GM19240 (cell line): ENCODE data around the gene LMNA.

Source experiments
- DNase-seq: peaks from one replicate; pipeline ENCODE4 v3.0.0; 2011; ENCODE audit warnings: low spot score; ENCODE audit not compliant: insufficient read length

LMNA gene

DNA sequence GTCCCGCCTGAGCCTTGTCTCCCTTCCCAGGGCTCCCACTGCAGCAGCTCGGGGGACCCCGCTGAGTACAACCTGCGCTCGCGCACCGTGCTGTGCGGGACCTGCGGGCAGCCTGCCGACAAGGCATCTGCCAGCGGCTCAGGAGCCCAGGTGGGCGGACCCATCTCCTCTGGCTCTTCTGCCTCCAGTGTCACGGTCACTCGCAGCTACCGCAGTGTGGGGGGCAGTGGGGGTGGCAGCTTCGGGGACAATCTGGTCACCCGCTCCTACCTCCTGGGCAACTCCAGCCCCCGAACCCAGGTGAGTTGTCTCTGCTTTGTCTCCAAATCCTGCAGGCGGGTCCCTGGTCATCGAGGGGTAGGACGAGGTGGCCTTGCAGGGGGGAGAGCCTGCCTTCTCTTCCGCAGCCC, 24.0 kb downstream of the LMNA start:
- DNase-seq = no peak

DNA sequence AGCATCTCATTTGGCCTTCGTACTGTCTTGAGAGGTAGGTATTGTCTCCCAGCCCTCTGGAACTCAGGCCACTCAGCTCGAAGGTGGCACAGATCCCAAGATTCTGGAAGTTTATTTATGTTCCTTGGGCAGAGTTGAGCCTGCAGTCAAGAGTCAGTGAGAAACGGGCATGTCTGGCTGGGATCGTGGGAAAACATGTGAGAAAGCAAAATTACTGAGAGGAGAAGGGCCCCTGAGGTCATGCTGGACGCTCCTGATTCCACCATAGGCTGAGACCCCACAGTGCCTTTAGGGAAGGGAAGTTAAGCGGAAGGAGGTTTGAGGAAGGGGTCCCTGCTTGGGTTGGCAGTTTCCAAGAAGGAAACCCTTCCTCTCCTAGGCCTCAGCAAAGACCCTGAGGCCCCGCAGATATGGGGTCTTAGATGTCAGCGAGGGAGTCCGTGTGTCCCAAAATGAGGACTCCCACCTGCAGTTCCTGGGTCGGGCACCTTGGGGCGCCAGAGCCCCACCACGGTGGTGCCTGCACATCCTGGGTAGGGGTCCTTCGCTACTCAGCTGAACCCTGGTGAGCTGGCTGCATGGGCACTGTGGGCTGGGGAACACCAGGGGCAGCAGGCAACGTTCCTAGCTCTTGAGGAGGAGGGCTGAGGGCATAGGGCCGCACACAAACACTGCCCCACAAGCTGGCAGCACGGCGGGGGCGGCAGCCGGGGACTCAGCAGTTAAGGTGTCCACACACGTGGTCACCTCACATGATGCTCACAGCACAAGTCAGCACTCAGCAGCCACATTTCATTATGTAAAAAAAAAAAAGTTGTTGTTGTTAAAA, 26.6 kb downstream of the LMNA start:
- no peak for DNase-seq

DNA sequence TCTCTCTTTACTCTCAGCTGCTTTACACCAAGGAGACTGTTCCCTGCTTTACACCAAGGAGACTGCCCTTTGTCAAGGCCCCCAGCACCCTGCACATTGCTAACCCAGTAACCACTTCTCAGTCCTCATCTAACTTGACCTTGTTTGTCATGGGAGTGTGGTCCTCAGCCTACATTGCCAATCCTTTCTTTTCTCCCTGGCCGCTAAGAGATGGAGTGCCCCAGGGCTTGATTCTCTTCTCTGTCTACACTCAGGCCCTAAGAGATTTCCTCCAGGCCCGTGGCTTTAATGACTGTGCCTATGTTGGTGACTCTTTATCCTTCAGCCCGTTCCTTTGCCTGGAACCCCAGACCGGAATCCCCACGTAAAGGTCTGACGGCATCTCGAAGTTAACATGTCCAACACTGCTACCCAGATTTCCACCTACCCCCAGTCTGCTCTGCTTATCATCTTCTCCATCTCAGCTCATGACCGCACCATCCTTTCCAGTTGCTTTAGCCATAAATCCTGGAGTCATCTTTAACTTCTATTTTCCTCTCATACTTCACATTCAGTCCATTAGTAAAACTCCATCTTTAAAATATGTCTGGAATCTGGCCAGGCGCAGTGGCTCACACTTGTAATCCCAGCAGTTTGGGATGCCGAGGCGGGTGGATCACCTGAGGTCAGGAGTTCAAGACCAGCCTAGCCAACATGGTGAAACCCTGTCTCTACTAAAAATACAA, 29.4 kb downstream of the LMNA start:
- no peak for DNase-seq

DNA sequence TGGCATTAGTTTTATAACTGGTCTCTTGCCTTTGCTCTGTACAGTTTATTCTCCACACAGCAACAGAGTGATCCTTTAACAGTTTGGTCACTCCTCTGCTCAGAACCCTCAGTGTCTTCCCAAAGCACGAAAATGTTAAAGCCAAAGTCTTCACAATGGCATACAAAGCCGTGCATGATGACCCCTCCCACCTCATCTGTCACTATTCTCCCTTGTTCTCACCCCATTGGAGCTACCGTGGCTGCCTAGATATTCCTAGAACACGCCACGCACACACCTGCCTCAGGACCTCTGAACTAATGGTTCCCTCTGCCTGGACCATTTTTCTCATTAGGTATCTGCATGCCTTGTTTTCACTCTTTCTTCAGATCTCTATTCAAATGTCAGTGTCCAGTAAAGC, 30.2 kb downstream of the LMNA start:
- no peak for DNase-seq

DNA sequence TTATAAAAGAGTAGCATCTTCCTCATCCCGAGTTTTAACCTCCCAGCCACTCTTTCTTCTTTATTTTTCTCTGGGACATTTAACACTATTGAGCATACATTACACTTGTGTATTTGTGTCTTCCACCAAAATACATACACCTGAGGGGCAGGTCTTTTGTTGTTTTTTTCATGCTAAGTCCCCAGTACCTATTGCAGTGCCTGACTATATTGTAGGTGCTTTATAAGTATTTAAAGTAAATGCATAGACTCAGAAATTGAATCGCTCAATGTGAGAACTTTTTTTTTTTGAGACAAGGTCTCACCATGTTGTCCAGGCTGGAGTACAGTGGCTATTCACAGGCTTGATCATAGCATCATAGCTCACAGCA, 31.1 kb downstream of the LMNA start:
- no peak for DNase-seq

DNA sequence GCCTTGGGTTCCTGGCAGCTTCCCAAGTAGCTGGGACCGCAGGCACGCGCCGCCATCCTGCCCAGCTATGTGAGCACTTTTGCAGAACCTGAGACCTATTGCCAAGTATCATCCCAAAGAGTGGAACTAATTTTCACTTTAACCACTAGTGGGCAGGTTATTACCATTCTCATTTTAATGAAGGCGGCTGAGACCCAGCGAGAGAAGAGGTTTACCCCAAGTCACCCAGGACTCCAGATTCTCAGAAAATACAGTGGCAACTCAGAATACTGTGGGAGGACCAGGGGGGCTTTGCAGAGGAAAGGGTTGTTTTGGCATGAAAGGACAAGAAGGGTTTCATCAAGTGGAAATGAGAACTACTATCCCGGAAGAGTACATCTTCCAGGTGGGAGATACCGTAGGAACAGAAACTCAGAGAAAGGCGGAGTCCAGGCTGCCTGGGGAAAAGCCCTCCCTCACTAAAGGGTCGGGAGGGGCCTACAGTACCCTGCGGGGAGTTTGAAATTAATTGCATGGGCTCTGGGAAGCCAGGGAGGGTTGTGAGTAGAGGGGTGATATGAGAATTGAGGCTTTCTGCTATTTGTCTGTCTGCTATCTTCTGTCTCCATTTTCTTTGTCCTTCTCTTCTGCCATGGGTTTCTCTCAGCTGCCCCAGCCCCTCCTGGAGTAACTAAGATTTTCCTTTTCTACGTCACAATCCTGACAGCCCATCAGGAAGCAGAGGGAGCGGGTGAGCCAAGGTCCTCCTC, 31.7 kb downstream of the LMNA start:
- peak; percentile 56 for DNase-seq

DNA sequence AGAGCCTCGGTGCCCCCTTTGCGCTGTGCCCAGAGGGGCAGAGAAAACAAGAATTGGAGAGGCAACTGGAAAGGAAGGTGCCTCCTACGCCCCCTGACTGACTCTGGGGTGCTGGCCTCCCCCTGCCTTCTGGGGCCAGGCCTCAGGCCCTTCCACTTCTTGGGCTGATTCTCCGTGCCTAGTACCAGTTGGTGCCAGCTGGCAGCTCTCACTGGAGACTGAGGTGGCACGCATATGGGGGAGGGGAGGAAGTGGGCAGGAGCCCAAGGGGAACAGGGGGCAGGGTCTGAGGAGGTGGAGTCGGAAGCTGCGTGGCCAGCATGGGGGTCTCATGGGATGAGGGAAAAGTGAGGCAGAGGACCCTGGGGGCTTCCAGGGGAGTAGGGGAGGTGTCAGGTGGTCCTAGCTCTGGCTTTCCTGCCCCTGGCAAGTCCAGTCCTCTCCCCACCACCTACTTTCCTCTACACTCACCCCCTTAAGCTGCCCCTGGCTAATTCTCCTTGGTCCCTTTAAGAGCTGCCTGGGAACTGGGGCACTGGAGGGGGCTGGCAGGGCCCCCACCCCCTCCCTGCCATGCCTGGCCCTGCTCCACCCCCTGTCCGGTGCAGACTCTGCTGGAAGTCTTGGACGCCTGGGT, 32.4 kb downstream of the LMNA start:
- DNase-seq = no peak

DNA sequence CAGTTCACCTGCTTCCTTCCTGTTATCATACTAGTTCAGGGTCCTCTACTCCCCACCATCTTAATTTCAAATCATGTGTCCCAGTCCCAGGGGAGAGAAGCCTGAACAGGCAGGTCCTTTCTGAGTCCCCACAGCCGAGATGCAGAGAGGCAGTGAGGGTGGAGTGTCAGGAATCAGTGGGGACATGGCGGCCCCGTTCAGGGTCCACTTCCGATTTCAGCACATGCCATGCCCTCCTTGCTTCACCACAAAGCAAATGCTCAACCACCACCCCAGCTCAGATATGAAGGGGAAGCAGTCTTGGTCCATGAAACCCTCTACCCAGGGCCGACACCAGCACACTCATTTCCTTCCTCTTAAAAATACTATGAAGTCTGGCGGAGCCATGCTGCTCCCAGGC, 33.7 kb downstream of the LMNA start:
- no peak for DNase-seq

DNA sequence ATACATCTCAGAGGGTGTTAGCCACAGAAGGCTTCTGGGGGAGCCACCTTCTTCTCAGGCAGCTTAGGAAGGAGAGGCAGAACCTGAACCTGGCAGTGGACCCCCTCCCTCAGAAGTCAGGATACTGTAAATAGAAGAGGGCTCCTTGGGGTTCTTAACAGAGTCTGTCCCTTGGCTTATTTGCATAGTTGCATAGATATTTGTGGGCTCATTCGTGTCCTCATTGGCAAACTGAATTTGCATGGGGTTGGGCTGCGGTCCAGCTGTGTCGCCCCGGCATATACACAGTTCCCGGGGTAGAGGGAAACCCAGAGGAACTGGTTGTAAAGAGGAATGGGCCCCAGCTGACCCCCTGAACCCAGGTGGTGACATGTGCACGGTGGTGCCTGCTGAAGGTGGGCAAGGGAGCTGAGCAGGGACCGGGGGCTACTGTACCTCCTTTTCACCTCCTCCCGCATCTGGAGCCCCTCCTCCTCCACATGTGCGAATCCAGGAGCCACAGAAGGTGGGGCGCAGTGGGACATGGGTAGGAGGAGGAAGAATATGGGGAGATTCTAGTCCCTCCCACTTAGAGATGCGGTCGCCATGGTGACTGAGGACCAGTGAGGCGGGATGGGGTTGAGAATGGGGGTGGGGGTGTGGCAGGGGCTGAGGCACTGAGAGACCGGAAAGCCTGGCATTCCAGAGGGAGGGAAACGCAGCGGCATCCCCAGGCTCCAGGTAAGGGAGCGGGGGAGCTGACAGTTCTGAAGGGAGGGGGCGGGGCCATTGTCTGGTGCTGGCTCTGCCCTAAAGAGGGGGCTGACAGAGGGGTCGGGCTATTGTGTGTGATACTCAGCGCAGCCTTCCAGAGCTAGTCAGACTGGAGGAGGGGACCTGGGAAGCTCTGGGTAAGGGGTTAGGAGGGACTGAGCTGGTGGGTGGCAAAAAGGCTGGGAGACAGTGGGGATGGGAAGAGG, 35.1 kb downstream of the LMNA start:
- DNase-seq = peak; percentile 61

DNA sequence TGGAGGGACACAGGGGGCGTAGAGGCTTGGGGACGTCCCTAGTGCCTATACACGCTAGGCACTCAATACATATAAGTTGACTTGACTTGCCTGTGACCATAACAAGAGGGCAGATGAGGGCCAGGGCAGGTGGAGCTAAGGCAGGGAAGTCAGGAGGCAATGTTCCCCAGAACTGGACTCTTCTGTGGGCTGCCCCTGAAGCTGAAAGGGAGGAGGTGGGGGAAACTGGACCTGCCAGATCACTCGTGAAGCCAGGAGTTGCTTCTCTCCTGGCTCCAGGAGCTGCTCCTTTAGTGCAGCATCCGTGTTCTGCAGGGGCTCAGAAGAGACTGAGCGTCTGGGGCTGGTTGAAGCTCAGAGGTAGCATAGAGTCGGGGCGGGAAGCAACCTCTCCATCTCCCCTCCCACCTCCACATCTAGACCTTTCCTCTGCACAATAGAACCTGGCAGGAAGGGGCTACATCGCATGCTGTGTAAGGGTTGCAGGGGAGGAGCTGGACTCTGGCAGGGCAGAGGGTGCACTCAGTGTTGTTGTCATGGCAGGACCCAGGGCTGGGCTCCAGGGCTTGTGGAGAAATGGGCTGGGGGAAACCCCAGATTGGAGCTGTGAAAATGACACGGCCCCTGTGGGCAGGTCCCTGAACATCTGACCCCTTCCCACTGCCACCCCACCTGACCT, 36.0 kb downstream of the LMNA start:
- DNase-seq = no peak

DNA sequence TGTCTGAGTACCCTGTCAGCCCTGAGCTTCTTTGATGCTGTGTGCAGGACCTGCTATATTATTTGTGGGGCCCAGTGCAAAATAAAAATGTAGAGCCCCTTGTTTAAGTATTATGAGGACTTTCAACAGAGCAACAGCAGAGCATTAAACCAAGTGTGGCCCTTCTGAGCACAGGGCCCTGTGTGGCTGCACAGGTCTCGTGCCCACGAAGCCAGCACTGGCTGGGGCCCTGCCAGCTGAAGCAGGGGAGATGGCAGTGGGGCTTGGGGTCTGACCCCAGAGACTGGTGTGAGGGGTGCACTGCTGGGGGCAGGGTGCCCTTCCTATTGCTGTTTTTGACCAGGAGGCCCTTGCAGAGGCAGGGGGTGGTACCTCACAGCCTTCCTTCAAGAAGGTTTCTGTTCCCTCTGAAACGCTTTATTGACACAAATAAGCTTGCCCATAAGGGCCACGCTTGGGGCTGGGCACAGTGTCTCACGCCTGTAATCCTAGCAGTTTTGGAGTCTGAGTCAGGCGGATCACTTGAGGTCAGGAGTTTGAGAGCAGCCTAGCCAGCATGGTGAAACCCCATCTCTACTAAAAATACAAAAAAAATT, 36.7 kb downstream of the LMNA start:
- DNase-seq = no peak

DNA sequence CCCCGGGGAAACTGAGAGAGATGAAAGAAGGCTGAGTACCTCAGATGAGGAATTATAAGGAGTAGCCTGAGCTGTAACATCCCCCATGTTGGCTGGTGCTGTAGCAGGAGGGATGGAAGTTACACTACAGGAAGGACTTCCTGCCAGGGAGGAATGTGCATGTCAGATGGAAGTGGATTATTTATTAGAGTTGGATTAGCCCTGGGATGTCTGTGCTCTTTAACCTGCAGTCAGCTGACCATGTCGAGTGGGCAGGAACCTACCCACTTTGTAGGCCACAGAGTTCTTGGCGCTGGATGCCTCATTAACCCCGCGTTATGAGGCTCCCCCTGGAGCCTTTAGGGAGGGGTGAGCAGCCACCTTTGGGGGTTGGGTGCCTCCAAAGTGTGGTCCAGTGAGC, 38.1 kb downstream of the LMNA start:
- no peak for DNase-seq

DNA sequence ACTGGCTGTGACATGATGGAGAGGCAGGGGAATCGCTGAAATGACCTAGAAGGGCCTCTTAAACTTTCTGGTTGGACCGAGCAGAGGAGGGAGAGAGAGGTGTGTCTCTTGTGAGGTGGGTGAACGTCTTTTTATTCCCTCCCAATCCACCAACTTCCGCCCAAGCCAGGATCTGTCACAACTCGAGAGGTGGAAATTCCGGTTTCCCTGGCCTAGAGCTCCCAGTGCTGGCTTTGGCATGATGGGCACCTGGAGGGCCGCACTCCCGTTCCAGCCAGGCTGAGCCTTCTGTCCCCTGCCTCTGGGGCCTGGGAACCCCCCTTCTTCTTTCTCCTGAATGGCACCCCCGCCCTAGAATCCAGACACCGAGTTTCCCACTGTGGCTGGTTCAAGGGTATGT, 38.9 kb downstream of the LMNA start, which contains the start of gene SEMA4A:
Gene SEMA4A, plus strand, starts transcription at position 224 of the 400 bp plus-strand sequence. CDS start 994 bp downstream, outside the sequence.
- no peak for DNase-seq

DNA sequence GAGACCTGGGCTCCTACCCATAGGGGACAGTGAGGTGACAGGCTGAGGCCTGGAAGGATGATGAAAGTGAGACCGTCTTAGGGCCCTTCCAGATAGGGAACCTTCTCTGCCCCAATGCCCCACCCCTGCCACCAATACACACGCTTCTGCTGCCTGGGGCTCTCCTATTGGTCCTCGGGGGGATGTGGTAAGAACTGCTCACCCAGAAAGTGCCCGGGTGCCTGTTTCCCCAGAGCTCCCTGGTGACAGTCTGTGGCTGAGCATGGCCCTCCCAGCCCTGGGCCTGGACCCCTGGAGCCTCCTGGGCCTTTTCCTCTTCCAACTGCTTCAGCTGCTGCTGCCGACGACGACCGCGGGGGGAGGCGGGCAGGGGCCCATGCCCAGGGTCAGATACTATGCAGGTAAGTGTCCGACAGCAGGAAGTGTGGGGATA, 39.8 kb downstream of the LMNA start:
- peak; percentile 75 for DNase-seq

DNA sequence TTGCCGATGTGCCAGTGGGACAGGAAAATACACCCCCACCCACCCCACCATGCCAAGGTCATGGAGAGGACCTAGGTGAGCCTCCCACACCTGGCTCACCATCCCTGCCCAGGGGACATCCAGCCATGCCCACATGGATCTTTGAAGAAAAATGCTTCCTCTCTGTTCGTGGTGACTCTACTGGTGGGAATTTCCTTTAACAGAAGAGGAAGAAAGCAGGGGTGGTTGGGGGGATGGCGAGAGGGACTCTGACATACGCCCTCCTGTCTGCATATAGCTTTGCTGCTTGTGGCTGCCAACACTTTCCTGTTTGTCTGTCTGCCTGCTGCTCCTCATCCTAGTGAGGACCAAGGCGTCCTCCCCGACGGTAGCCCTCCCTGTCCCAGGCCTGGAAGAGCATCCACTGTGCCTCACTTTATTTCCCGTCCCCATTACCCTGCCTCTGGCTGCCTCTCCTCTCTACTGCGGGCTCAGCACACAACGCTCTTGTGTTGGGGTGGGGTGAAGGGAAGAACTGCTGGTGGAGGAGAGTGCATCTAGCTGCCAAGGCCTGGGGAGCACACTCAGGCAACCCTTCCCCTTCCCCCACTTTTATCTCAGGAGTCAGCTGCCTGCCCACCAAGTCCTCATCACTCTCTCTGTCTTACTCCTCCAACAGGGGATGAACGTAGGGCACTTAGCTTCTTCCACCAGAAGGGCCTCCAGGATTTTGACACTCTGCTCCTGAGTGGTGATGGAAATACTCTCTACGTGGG, 41.4 kb downstream of the LMNA start:
- no peak for DNase-seq

DNA sequence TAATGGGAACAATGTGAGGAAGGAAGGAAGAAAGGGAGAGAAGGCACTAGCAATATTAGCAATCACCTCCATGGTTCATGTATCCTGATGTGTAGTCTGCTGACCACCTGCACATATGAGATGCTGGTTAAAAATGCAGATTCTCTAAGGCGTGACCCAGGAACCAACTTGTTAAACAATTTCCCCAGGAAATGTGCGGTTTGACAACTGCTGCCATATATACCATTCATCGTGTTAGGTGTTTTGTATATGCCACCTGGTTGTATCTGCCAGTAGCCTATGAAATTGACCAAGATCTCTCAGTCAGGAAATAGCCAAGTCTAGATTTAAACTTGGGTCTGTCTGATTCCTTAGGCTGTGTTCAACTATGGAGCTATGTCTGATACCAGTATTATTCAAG, 43.0 kb downstream of the LMNA start:
- DNase-seq = no peak

DNA sequence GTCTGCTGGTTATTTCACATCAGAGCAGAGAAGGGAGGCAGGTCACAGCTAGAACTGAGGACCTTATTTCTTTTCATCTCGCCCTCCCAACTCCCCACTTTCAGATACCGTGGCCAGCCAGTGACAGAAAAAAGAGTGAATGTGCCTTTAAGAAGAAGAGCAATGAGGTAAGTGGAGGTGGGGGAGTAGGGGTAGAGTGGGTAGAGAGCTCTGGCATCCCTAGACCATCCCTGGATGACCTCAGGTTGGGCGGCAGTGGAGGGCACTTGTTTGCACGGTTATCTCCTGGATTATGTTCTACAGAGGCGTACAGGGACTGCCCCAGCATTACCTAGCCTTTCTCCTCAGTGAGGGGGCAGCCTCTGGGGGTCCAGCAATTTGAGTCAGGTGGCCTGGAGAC, 43.5 kb downstream of the LMNA start:
- no peak for DNase-seq

DNA sequence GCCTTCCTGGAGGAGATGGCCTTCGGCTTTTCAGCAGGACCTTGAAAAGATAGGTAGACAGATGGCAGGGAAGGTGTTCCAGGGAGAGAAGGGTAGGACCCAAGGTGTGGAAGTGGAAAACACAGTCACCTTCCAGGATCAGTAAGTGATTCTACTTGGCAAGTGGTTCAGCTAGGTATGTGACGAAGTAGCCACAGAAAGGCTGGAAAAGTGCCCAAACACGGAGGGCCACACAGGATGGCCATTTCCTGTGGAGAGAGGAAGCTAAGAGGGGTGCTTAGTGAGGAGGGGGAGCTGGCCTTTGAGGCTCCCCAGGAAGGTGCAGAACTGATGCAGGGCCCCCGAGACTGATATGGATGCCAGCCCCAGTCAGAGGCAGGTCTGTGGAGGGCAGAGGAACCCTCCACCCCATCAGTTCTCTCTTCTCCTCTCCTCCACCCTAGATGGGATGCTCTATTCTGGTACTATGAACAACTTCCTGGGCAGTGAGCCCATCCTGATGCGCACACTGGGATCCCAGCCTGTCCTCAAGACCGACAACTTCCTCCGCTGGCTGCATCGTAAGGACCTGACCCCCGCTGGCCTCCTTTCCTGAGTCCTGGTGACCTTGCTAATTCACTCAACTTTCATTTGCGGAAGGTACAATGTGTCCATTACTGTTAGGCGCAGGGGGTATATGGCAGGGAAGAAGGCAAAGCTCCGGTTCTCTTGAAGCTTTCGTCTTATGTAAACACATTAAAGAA, 45.7 kb downstream of the LMNA start:
- DNase-seq = no peak
